ENCODE data around the gene SLC25A47.

DNA sequence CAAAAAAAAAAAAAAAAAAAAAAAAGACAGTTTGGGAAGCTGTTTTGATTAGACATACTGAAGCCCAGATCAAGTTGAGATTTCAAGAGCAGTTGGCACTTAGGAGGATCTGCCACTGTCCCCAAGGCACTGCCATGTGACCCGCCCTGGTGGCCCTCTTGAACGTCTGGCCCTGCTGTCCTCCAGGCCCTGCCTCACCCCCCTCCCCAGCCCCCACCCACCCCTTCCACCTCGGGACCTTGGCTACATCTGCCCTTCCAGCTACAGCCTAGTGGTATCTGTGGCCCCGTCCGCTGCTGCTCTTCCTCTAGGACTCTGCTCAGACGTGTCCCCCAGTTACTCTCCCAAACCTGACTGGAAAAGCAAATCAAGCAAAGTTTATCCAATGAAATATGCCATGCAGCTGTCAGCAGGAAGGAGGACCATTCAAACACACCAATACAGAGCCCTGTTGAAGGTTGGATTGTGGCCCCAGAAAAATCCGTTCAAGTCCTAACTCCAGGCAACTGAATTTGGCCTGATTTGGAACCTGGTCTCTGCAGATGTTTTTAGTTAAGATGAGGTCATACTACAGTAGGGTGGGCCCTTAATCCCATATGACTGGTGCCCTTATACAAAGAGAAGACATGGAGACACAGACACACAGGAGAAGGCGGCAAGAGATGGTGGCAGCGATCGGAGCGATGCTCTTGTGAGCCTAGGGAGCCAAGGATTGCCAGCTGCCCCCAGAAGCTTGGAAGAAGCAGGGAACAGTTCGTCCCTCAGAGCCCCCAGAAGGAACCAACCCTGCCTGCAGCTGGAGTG is 34.6 kb upstream of the SLC25A47 start:
- TF ChIP-seq, protein P1, sequence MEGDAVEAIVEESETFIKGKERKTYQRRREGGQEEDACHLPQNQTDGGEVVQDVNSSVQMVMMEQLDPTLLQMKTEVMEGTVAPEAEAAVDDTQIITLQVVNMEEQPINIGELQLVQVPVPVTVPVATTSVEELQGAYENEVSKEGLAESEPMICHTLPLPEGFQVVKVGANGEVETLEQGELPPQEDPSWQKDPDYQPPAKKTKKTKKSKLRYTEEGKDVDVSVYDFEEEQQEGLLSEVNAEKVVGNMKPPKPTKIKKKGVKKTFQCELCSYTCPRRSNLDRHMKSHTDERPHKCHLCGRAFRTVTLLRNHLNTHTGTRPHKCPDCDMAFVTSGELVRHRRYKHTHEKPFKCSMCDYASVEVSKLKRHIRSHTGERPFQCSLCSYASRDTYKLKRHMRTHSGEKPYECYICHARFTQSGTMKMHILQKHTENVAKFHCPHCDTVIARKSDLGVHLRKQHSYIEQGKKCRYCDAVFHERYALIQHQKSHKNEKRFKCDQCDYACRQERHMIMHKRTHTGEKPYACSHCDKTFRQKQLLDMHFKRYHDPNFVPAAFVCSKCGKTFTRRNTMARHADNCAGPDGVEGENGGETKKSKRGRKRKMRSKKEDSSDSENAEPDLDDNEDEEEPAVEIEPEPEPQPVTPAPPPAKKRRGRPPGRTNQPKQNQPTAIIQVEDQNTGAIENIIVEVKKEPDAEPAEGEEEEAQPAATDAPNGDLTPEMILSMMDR (IDR thresholded peaks at IDR 0.05): no peak
- TF ChIP-seq POLR2A (IDR thresholded peaks at IDR 0.05): no peak

Measured in body of pancreas (tissue), 4 donors.